Measurements from ENCODE around the gene RPH3AL.

The RPH3AL gene

DNA sequence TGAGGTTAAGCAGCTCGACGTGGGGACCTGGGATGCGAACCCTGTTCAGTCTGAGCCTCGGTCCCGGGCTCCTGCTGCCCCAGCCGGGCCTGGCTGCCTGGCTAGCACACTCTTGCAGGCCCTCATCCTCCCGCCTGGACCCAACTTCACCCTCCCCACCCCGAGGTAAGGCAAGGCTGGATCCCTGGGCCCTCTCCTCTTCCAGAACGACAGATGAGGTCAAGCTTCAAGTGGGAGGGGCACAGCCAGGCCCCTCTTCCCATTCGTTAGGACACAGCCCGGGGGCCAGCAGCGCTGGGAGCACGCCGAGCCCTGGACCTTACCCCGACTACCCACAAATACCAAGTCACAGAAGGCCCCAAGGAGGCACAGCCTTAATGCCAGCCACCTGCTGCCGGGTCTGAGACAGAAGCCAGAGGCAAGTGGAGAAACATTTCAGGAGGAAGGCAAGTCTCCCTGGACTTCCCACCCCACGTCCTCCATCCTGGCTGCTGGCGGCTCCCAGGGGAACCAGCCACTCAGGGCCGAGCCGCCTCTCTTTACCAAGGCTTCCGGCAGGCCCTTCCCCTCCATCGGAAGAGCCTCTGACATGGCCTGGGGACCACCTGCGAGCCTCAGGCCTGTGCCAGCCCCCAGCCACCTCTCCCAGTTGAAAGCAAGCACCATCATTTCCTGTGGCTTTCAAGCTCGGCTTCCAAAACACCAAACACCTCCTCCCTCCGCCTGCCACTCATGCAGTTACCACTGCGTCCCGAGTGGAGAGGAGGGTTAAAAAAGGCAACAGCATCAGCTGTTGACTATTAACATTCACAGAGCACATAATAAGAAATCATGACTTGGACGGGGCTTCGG lies 59.9 kb downstream of the RPH3AL start:
- CTCF ChIA-PET = no interaction called here
- no peak for DNase-seq (ENCODE audit: low spot score)
- TF ChIP-seq, protein P1, sequence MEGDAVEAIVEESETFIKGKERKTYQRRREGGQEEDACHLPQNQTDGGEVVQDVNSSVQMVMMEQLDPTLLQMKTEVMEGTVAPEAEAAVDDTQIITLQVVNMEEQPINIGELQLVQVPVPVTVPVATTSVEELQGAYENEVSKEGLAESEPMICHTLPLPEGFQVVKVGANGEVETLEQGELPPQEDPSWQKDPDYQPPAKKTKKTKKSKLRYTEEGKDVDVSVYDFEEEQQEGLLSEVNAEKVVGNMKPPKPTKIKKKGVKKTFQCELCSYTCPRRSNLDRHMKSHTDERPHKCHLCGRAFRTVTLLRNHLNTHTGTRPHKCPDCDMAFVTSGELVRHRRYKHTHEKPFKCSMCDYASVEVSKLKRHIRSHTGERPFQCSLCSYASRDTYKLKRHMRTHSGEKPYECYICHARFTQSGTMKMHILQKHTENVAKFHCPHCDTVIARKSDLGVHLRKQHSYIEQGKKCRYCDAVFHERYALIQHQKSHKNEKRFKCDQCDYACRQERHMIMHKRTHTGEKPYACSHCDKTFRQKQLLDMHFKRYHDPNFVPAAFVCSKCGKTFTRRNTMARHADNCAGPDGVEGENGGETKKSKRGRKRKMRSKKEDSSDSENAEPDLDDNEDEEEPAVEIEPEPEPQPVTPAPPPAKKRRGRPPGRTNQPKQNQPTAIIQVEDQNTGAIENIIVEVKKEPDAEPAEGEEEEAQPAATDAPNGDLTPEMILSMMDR (conservative IDR thresholded peaks at IDR 0.05; ENCODE audit: low read depth) = no peak
- no peak overlapping the region for H3K27ac ChIP-seq
- POLR2A ChIA-PET (ENCODE audit: low non-redundant PET) = no interaction called here

GRCh38 chr17:292016-292415 lies 60.6 kb downstream of the RPH3AL start:
- H3K27ac ChIP-seq = no peak overlapping the region
- POLR2A ChIA-PET (ENCODE audit: low non-redundant PET) = no interaction called here
- CTCF ChIA-PET = interaction anchor here (1.2 kb wide), 1 partner anchor 17 kb away, joined by 5 read pairs; no protein-coding TSS in a partner anchor
- TF ChIP-seq, protein P1 (conservative IDR thresholded peaks at IDR 0.05; ENCODE audit: low read depth) = no peak
- no peak for DNase-seq (ENCODE audit: low spot score)

- CTCF ChIA-PET = interaction anchor here (1.2 kb wide), 1 partner anchor 17 kb away, joined by 5 read pairs; no protein-coding TSS in a partner anchor
- no peak for DNase-seq (ENCODE audit: low spot score)
These were observed 61.0 kb downstream of the RPH3AL start for GRCh38 chr17:291587-291986.

GRCh38 chr17:290626-291025 lies 62.0 kb downstream of the RPH3AL start:
- H3K27ac ChIP-seq = no peak overlapping the region
- TF ChIP-seq, protein P1 (conservative IDR thresholded peaks at IDR 0.05; ENCODE audit: low read depth) = no peak
- no peak for DNase-seq (ENCODE audit: low spot score)
- CTCF ChIA-PET = no interaction called here
- POLR2A ChIA-PET (ENCODE audit: low non-redundant PET) = no interaction called here

More at GRCh38 chr17:291587-291986, 61.0 kb downstream of the RPH3AL start:
- POLR2A ChIA-PET (ENCODE audit: low non-redundant PET) = no interaction called here
- TF ChIP-seq, protein P1 (conservative IDR thresholded peaks at IDR 0.05; ENCODE audit: low read depth) = no peak
- no peak overlapping the region for H3K27ac ChIP-seq

- POLR2A ChIA-PET (ENCODE audit: low non-redundant PET) = no interaction called here
- no peak overlapping the region for H3K27ac ChIP-seq
- CTCF ChIA-PET = no interaction called here
- DNase-seq (ENCODE audit: low spot score) = no peak
- TF ChIP-seq, protein P1 (conservative IDR thresholded peaks at IDR 0.05; ENCODE audit: low read depth) = no peak
These were observed 62.5 kb downstream of the RPH3AL start for GRCh38 chr17:290121-290521.

DNA sequence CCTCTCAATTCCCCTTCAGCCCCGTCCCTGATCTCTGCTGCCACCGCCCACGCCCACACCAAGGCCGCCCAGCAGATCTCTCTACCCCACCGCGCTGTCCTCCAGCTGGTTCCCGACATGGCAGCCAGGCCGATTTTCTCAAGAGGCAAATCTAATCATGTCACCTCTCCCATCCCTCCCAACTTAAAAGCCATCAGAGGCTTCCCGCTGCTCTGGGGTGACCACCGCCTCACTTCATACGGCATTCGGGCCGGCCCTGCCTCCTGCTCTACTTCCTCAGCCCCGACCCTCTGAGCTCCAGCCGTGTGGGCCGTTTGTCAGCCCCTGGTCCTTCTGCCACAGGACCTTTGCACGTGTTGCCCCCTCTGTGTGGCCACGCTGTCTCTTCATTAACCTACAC lies 63.2 kb downstream of the RPH3AL start:
- ChIA-PET CTCF (no interaction called here), POLR2A (ENCODE audit: low non-redundant PET) (no interaction called here)
- H3K27ac ChIP-seq = no peak overlapping the region
- TF ChIP-seq, protein P1 (conservative IDR thresholded peaks at IDR 0.05; ENCODE audit: low read depth) = no peak
- DNase-seq (ENCODE audit: low spot score) = no peak
